ENCODE measurements around the gene MED17.

MED17 gene

DNA sequence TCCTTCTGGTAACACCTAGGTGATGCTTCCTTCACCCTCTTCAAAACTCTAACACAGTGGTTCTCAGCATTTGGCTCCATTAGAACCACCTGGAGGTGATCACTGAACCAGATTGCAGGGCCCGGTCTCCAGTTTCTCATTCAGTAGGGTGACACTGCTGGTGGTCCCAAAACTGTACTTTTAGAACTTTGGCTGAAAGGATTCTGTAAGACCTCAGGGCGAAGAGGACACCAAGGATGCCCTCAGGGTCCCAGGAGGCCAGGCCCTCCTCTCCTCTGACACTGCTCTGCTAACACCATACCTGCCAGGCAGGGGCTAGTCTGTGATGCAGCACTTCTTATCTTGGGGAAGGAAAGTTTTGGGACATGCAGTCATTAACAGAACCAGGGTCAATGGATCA is 57.4 kb downstream of the MED17 start:
- DNase-seq (ENCODE audit: extremely low read depth, insufficient read length): no peak
- H3K36me3 ChIP-seq (ENCODE audit: control insufficient read depth, insufficient read depth, low read length): no peaks in the 10 kb centered on the region
- TF ChIP-seq, protein P1, sequence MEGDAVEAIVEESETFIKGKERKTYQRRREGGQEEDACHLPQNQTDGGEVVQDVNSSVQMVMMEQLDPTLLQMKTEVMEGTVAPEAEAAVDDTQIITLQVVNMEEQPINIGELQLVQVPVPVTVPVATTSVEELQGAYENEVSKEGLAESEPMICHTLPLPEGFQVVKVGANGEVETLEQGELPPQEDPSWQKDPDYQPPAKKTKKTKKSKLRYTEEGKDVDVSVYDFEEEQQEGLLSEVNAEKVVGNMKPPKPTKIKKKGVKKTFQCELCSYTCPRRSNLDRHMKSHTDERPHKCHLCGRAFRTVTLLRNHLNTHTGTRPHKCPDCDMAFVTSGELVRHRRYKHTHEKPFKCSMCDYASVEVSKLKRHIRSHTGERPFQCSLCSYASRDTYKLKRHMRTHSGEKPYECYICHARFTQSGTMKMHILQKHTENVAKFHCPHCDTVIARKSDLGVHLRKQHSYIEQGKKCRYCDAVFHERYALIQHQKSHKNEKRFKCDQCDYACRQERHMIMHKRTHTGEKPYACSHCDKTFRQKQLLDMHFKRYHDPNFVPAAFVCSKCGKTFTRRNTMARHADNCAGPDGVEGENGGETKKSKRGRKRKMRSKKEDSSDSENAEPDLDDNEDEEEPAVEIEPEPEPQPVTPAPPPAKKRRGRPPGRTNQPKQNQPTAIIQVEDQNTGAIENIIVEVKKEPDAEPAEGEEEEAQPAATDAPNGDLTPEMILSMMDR (IDR thresholded peaks at IDR 0.05; ENCODE audit: insufficient read depth, low read length, poor library complexity, severe bottlenecking): no peak
- no peak overlapping the region for H3K4me3 ChIP-seq (replicated peaks; ENCODE audit: low read depth, low read length)
- H3K27me3 ChIP-seq (replicated peaks; ENCODE audit: control insufficient read depth, insufficient read depth, low read length): no peaks in the 10 kb centered on the region

DNA sequence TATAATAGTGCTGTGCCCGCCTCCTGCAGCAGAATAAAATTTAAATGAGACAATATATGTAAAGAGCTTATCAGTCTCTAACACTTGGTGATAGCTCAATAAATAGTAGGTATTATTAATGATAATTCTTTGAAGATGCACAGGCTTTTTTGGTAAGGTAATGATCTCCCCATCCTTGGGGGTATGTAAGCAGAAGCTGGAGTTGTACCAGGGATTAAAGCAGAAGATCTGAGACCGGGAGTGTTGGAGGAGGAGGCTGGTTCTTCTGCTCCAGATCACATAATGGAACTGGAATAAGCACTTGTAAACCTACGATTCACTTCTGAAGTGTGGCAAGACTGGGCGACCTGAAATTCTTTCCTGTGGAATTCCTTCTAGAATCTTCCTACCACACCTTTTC is 58.0 kb downstream of the MED17 start:
- no peak overlapping the region for H3K4me3 ChIP-seq (replicated peaks; ENCODE audit: low read depth, low read length)
- TF ChIP-seq, protein P1 (IDR thresholded peaks at IDR 0.05; ENCODE audit: insufficient read depth, low read length, poor library complexity, severe bottlenecking): no peak
- H3K36me3 ChIP-seq (ENCODE audit: control insufficient read depth, insufficient read depth, low read length): no peaks in the 10 kb centered on the region
- H3K27me3 ChIP-seq (replicated peaks; ENCODE audit: control insufficient read depth, insufficient read depth, low read length): no peaks in the 10 kb centered on the region
- DNase-seq (ENCODE audit: extremely low read depth, insufficient read length): no peak

DNA sequence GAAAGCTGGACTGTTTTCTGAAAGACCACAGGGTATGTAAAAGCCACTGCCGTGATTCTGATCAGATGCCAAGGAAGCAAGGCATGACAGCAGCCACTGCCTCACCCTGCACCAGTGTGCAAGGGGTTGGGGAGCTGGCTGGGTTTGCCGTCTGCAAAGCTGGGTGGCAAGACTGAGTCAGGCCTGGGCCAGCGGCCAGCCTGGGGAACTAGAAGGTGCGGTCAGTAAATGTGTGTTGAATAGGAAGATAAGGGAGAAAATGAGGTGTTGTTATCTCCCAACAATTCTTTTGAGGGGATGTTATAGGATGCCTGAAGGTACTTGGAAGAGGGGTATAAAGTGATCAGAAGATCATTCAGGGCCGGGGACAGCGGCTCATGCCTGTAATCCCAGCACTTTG is 58.4 kb downstream of the MED17 start:
- no peak overlapping the region for H3K4me3 ChIP-seq (replicated peaks; ENCODE audit: low read depth, low read length)
- H3K27me3 ChIP-seq (replicated peaks; ENCODE audit: control insufficient read depth, insufficient read depth, low read length): no peaks in the 10 kb centered on the region
- TF ChIP-seq, protein P1 (IDR thresholded peaks at IDR 0.05; ENCODE audit: insufficient read depth, low read length, poor library complexity, severe bottlenecking): no peak
- H3K36me3 ChIP-seq (ENCODE audit: control insufficient read depth, insufficient read depth, low read length): no peaks in the 10 kb centered on the region
- DNase-seq (ENCODE audit: extremely low read depth, insufficient read length): no peak

DNA sequence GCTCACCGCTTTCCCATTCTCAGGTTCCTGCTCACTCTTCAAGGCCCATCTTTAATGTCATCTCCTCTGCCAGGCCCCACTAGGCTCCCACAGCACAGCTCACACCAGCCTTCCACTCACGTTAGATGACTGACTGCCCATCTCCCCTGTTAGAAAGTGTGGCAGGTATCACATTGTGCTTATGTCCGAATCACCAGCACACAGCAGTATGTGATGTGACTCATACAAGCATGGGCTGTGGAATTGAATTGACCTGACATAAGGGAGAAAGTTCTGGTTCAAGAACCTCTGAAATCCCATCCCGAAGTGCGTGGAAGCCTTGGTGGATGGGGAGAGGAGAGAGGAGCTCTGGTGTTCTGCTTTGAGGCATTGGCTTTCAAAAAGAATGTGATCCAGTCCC is 59.8 kb downstream of the MED17 start:
- H3K36me3 ChIP-seq (ENCODE audit: control insufficient read depth, insufficient read depth, low read length): no peaks in the 10 kb centered on the region
- no peaks in the 10 kb centered on the region for H3K27me3 ChIP-seq (replicated peaks; ENCODE audit: control insufficient read depth, insufficient read depth, low read length)
- DNase-seq (ENCODE audit: extremely low read depth, insufficient read length): no peak
- no peak overlapping the region for H3K4me3 ChIP-seq (replicated peaks; ENCODE audit: low read depth, low read length)
- TF ChIP-seq, protein P1 (IDR thresholded peaks at IDR 0.05; ENCODE audit: insufficient read depth, low read length, poor library complexity, severe bottlenecking): no peak

DNA sequence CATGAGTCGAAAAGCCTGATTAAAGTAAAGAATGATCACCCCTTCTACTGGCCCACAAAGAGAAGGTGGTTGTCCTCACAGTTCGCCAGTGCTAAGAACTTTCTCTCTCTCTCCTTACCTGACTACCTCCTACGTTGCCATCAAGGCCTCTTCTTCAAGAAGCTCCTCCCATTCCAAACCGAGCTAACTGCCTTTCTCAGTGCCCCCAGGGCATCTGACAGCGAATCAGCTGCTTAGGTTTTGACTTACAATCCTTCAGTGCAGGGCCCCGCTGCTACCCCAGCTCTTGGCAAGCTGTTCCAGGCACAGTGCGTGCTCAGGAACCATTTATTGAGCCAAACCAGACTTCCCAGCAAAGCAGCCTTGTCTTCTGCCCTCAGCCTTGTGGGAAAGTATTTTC is 60.5 kb downstream of the MED17 start:
- H3K36me3 ChIP-seq (ENCODE audit: control insufficient read depth, insufficient read depth, low read length): no peaks in the 10 kb centered on the region
- DNase-seq (ENCODE audit: extremely low read depth, insufficient read length): no peak
- H3K27me3 ChIP-seq (replicated peaks; ENCODE audit: control insufficient read depth, insufficient read depth, low read length): no peaks in the 10 kb centered on the region
- TF ChIP-seq, protein P1 (IDR thresholded peaks at IDR 0.05; ENCODE audit: insufficient read depth, low read length, poor library complexity, severe bottlenecking): no peak
- H3K4me3 ChIP-seq (replicated peaks; ENCODE audit: low read depth, low read length): no peak overlapping the region

Measured in GM06990 (cell line).